GM19324 (cell line): ENCODE results near the gene VPS8.

ENCODE experiments used
- ATAC-seq: cut with Tn5 transposase; IDR thresholded peaks from one replicate; pipeline ENCODE4 v1.9.1; 2021; ENCODE audit warnings: mild to moderate bottlenecking, moderate library complexity; ENCODE audit not compliant: unreplicated experiment, low FRiP score

The VPS8 gene

GRCh38 chr3:184780981-184781515 is 30.9 kb upstream of the VPS8 start:
- ATAC-seq, result no peak

DNA sequence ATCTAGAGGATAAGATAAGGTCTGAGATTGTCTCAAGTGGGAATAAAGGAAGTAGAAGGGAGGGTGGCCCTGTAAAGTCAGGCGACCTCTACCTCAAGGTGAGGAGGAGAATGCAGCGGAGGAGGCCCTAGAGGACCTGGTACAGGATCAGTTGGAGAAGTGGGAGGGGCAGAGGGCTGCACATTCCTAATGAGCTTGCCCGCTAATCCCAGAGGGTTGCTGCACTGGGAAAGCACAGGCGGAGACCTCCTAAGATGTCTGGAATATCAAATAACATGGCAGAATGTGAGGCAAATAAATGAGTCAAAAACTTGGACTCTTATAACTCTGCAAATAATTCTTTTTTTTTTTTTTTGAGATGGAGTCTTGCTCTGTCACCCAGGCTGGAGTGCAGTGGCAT is 30.2 kb upstream of the VPS8 start:
- ATAC-seq, result no peak

GRCh38 chr3:184783319-184783718 is 28.6 kb upstream of the VPS8 start:
- ATAC-seq, result no peak

DNA sequence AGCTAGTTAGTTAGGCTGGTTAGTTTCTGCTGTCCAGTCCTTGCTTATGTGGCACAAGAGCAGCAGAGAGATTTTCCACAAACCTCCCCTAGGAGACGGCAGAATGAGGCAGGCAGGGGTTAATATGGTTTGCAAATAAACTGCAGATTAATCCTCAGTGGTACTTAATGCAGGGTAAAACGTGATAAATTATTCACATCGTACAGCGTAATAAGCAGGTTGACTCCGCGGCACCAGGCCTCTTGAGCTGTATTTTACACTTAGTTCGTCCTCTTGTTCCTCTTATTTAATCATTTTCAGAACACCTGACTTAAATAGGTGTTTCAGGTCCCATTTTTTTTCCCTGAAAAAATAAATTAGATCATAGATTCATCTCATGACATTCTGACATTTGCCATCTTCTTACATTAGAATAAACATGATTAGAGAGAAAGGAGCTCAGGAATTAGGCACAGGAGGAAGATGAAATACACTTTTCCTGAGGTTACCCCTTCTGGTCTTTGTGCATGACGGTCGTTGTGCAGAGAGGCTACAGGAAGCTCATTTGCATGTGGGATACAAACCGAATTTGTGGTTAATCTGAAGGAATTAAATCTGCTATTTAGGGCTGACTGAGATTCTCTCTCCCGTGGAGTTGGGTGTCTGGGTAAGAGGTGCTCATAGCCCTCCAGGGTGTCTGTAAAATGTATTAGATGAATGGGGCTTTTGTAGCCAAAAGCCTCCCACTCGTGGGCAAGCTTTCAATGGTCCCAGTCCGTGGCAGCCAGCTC is 27.1 kb upstream of the VPS8 start:
- ATAC-seq, result no peak

DNA sequence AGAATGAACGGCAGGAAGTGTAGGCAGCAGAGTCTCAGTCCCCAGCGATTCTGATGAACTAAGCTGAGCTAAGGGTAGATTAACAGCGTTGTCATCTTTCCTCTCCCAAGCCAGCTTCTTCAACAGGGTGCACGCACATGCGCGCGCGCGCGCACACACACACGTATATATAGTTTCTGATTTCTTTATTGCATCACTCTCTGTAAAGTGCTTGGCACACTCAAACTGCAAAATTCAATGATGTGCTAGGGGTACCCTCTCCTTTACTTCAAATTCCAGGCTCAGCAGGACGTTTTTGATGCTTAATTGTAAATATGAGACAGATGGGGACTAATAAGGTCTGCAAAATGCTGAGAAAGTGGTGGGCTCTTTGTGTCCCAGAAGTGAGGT is 26.1 kb upstream of the VPS8 start:
- ATAC-seq, result no peak

GRCh38 chr3:184786280-184786941 is 25.6 kb upstream of the VPS8 start:
- ATAC-seq, result no peak

DNA sequence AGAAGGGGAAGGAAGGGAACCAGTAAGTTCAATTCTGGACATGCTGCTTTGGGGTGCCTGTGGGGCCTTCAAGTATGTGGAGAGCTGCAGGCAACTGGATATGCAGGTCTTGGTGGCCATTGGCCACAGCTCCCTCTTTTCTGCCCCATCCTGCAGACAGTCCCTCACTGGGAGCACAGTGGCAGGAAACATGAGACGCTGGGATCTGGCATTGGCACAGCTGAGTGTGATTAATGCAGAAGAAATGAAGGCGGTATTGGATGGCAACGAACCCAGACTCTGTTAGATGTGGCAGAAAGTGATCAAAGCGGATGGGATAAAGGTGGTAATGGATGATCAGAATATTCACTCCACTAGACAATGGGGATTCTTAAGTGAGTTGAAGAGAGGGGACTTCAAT is 23.2 kb upstream of the VPS8 start:
- ATAC-seq, result no peak

- no peak for ATAC-seq
Measured at GRCh38 chr3:184789314-184789998, 22.5 kb upstream of the VPS8 start.

DNA sequence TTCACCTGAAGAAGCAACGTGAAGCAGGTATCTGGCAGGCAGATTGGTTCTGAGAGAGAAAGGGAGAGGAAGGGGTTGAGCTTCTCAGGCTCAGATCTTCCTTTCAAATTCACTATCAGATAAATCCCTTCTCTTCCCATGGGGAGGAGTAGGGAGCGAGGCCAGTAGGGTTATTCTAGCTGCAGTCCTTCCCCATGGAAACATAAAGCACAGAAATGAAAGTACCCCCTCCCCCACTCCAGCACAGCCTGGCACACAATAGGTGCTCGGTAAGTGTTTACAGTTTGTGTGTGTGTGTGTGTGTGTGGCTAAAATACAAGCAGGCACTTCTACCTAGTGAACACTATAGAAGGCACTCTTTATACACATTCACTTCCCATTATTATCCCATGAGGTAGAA is 20.8 kb upstream of the VPS8 start:
- ATAC-seq, result no peak

- ATAC-seq, result no peak
Measured at GRCh38 chr3:184795522-184796190, 16.3 kb upstream of the VPS8 start.

GRCh38 chr3:184796551-184796950 is 15.4 kb upstream of the VPS8 start:
- ATAC-seq, result no peak

DNA sequence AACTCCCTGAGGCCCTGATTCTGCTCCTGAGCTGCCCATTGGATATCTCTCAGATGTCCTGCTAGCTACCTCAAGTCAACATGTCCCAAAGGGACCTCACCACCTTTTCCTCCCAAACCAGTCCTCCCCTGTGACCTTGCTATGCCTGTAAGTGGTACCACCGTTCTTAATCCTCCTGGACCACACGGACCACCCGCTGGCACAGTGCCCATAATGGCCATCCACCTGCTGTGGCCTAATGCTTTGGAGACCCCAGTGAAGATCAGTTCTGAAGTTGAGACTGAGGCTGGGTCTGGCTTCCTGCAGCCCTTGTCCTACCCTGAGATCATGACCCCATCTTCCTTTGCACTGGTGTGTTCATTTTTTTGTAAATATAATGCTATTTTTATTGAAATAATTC is 15.0 kb upstream of the VPS8 start:
- ATAC-seq, result no peak

GRCh38 chr3:184798120-184798519 is 13.8 kb upstream of the VPS8 start:
- ATAC-seq, result no peak

- no peak for ATAC-seq
Measured at GRCh38 chr3:184800349-184800930, 11.5 kb upstream of the VPS8 start.

DNA sequence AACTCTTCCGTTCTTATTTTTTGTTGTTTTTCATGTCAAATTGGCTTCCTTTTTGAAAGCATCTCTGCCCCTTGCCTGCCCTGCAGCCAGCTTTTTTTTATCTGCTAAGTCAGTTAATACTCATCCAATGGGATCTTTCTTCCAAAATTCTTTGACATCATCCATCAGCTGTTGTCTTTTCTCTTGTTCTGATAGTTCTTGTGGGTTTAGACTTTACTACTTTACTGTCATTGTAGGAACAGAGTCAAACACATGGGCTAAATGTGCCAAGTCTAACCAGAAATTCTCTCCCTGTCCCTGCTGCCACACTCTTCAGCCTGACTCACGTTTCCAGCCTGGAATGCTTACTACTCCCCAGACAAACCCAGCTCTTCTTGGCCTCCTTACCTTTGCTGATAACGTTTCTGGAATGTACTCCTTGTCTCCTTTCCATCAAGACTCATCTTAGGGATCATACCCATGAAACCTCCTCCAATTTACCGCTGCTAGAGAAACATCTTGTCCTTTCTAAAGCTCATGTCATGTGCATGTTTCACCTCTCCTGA is 10.7 kb upstream of the VPS8 start:
- ATAC-seq, result no peak

DNA sequence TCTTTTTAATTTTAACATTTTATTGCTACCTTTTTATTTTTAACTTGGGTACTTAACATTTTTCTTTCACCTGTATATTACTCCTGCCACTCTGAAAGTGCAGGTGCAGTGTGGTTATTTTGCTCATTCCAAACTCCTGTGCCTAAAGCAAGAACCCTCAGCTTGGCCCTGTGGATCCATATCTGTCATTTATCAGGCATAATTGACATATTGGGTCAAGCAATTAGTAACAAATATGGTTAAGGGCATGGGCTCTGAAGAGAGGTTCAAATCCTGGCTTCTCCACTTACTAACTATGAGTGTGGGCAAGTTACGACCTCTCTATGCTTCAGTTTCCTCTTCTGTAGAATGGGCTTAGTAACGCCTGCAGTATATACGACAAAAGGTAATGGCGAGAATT is 9.8 kb upstream of the VPS8 start:
- no peak for ATAC-seq

DNA sequence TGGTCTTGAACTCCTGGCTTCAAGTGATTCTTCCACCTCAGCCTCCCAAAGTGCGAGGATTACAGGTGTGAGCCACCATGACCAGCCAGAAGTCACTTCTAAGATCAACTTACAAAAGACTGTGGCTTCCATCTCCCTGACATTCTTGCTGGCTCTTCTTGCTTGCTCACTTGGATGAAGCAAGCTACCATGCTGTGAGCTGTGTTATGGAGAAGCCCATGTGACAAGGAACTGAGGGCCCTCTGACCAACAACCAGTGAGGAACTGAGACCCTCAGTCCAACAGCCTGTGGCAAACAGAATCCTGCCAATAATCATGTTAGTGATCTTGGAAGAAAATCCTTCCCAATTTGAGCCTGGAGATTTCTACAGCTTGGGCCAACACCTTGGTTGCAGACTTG is 7.2 kb upstream of the VPS8 start:
- ATAC-seq, result no peak

GRCh38 chr3:184805351-184806038 is 6.5 kb upstream of the VPS8 start:
- ATAC-seq, result no peak

- ATAC-seq, result no peak
Measured at GRCh38 chr3:184806567-184807271, 5.2 kb upstream of the VPS8 start.
